B cell (primary cell): ENCODE measurements around the gene ACOT11. TPM values are rescaled to one million over a fixed set of nuclear protein-coding genes. Genes with fewer than 3 reads are reported as not detected.

Experiments used
- ATAC-seq: fragments of 200-7000 bp; cut with Tn5 transposase; one replicate; pipeline ENCODE4 v1.10.0; 2021; ENCODE audit warnings: low read depth, mild to moderate bottlenecking, moderate number of reproducible peaks, moderate library complexity
- CTCF ChIA-PET: fragments of 350-600 bp; sonication (Branson Sonifier 250); formaldehyde crosslinking; loops from one replicate; lab custom pipeline; 2021; ENCODE audit warnings: antibody characterized with exemption, inconsistent platforms; lab: Charles Lee
- POLR2A ChIA-PET: fragments of 350-600 bp; sonication (Branson Sonifier 250); formaldehyde crosslinking; loops from one replicate; lab custom pipeline; 2021; ENCODE audit warnings: antibody characterized with exemption; lab: Charles Lee
- DNase-seq: peaks from one replicate; pipeline ENCODE4 v3.0.0; 2013
- H2AFZ ChIP-seq: 2 replicates; pipeline ENCODE4 v1.6.1; 2012; ENCODE audit warnings: mild to moderate bottlenecking, low read depth, low read length; ENCODE audit not compliant: insufficient read depth, poor library complexity, severe bottlenecking
- H3K27ac ChIP-seq, 2 donors: 1 replicate in 1 of 2; 2 replicates in 1 of 2; pipeline ENCODE4 v1.5.1; 2012 to 2013; ENCODE audit warnings: low read length in 2 of 2, mild to moderate bottlenecking in 2 of 2, moderate library complexity in 1 of 2
- H3K27me3 ChIP-seq, 4 experiments: fragments of 200-600 bp in 1 of 4; sonication (generic) in 1 of 4; replicated peaks in 1 of 4; 1 replicate in 2 of 4; 2 replicates in 2 of 4; pipeline versions ENCODE4 v1.6.1 to v1.7.0; 2013 to 2016; ENCODE audit warnings: low read length in 3 of 4, mild to moderate bottlenecking in 2 of 4, mixed read lengths in 1 of 4, moderate library complexity in 1 of 4; ENCODE audit not compliant: insufficient read depth in 4 of 4, control insufficient read depth in 3 of 4; ENCODE audit errors: control extremely low read depth in 1 of 4
- H3K36me3 ChIP-seq, 2 experiments: replicated peaks in 1 of 2; 1 replicate in 1 of 2; 2 replicates in 1 of 2; pipeline versions ENCODE4 v1.6.1 to v1.7.1; 2013; ENCODE audit warnings: low read length in 1 of 2; ENCODE audit not compliant: insufficient read depth in 2 of 2, control insufficient read depth in 1 of 2; ENCODE audit errors: control extremely low read depth in 1 of 2, extremely low read depth in 1 of 2
- H3K4me1 ChIP-seq, 2 donors: fragments of 200-600 bp in 1 of 2; sonication (generic) in 1 of 2; 1 replicate in 1 of 2; 2 replicates in 1 of 2; pipeline versions ENCODE4 v1.5.1 to v1.6.1; 2013 to 2017; ENCODE audit warnings: low read length in 2 of 2; ENCODE audit not compliant: control insufficient read depth in 2 of 2, insufficient read depth in 2 of 2
- H3K4me2 ChIP-seq: replicated peaks from 2 replicates; pipeline ENCODE3; 2012; ENCODE audit warnings: mild to moderate bottlenecking, low read depth, low read length; ENCODE audit not compliant: poor library complexity, severe bottlenecking
- H3K4me3 ChIP-seq, 5 experiments: fragments of 200-600 bp in 1 of 5; sonication (generic) in 1 of 5; 1 replicate in 3 of 5; 2 replicates in 2 of 5; pipeline versions ENCODE4 v1.5.1 to v1.7.0; 2011 to 2016; ENCODE audit warnings: low read length in 4 of 5, mild to moderate bottlenecking in 4 of 5, low read depth in 2 of 5, control low read depth in 1 of 5, moderate library complexity in 1 of 5; ENCODE audit not compliant: insufficient read depth in 1 of 5; ENCODE audit errors: control extremely low read depth in 1 of 5, extremely low read depth in 1 of 5
- H3K79me2 ChIP-seq: fragments of 200-600 bp; sonication (generic); one replicate; pipeline ENCODE4 v1.6.0; 2016; ENCODE audit warnings: low read length; ENCODE audit not compliant: control insufficient read depth, insufficient read depth
- H3K9ac ChIP-seq: fragments of 200-600 bp; sonication (generic); 2 replicates; pipeline ENCODE4 v1.6.1; 2017; ENCODE audit warnings: mild to moderate bottlenecking, low read length, moderate library complexity
- H3K9me3 ChIP-seq, 3 donors: one replicate each; pipeline versions ENCODE4 v1.6.1 to v1.7.1; 2013; ENCODE audit warnings: low read length in 2 of 3; ENCODE audit not compliant: control insufficient read depth in 2 of 3, insufficient read depth in 1 of 3; ENCODE audit errors: control extremely low read depth in 1 of 3
- H4K20me1 ChIP-seq: 2 replicates; pipeline ENCODE4 v1.6.0; 2012; ENCODE audit warnings: mild to moderate bottlenecking, low read length; ENCODE audit not compliant: insufficient read depth, control insufficient read depth, poor library complexity, severe bottlenecking
- H3K27ac Mint-ChIP-seq: one replicate; pipeline ENCODE4 v1.8.0; 2021; ENCODE audit warnings: mixed read lengths
- H3K27me3 Mint-ChIP-seq: one replicate; pipeline ENCODE4 v1.8.0; 2021; ENCODE audit warnings: mixed read lengths
- H3K4me1 Mint-ChIP-seq: one replicate; pipeline ENCODE4 v1.8.0; 2021; ENCODE audit warnings: mixed read lengths
- H3K4me3 Mint-ChIP-seq: one replicate; pipeline ENCODE4 v1.8.0; 2021; ENCODE audit warnings: mixed read lengths
- H3K9me3 Mint-ChIP-seq: one replicate; pipeline ENCODE4 v1.8.0; 2022; ENCODE audit warnings: mixed read lengths; ENCODE audit not compliant: insufficient read depth
- EZH2 ChIP-seq: IDR thresholded peaks from 2 replicates; pipeline ENCODE4 v1.6.1; 2012; ENCODE audit warnings: borderline replicate concordance, low read depth, mild to moderate bottlenecking, moderate library complexity, low read length; ENCODE audit not compliant: insufficient read depth, poor library complexity, severe bottlenecking
- WGBS: methylation state at CpG from one replicate; pipeline ENCODE4 v1.1.5; 2013; ENCODE audit warnings: missing lambda C conversion rate; ENCODE audit not compliant: insufficient coverage; 5-methylcytosine and 5-hydroxymethylcytosine counted together
- intact Hi-C: fragments of 100-400 bp; cut with micrococcal nuclease; formaldehyde crosslinking; loops from one replicate; pipeline ENCODE4 v1.10.0; 2022
- polyA plus RNA-seq: library from polyadenylated mRNA; depleted of rRNA; stranded (reverse); fragments of >200 nt; gene quantifications from 2 replicates; pipeline ENCODE4 v1.2.3, GENCODE V29; 2012
- total RNA-seq, 2 donors: library from RNA; stranded (reverse); fragments of 120-200 nt in 1 of 2; gene quantifications; 1 replicate in 1 of 2; 2 replicates in 1 of 2; pipeline versions ENCODE4 v1.2.3 to v1.2.4, GENCODE V29; 2013 to 2022
- TF ChIP-seq, protein P1 (sequence below): fragments of 200-600 bp; IDR thresholded peaks from one replicate; pipeline ENCODE4 v1.8.0; 2022; ENCODE audit warnings: antibody characterized with exemption, mild to moderate bottlenecking

Gene ACOT11
- total and polyA plus RNA-seq, 2 donors (not counting 1 experiment from before 2014, with no cell fraction given) = 0.03 to 0.07 TPM

- TF ChIP-seq EZH2 = no peak
- TF ChIP-seq, protein P1, sequence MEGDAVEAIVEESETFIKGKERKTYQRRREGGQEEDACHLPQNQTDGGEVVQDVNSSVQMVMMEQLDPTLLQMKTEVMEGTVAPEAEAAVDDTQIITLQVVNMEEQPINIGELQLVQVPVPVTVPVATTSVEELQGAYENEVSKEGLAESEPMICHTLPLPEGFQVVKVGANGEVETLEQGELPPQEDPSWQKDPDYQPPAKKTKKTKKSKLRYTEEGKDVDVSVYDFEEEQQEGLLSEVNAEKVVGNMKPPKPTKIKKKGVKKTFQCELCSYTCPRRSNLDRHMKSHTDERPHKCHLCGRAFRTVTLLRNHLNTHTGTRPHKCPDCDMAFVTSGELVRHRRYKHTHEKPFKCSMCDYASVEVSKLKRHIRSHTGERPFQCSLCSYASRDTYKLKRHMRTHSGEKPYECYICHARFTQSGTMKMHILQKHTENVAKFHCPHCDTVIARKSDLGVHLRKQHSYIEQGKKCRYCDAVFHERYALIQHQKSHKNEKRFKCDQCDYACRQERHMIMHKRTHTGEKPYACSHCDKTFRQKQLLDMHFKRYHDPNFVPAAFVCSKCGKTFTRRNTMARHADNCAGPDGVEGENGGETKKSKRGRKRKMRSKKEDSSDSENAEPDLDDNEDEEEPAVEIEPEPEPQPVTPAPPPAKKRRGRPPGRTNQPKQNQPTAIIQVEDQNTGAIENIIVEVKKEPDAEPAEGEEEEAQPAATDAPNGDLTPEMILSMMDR = no peak
- no peak overlapping the region for H2AFZ ChIP-seq
- H3K4me1 ChIP-seq = no peaks in the 10 kb centered on the region
- no peak overlapping the region for H3K27ac ChIP-seq
- Mint-ChIP-seq H3K27ac (no peak overlapping the region), H3K4me3 (no peak overlapping the region), H3K27me3 (no peaks in the 10 kb centered on the region), H3K4me1 (no peaks in the 10 kb centered on the region), H3K9me3 (no peaks in the 10 kb centered on the region)
- ATAC-seq = no peak
- ChIA-PET POLR2A (no interaction called here), CTCF (no interaction called here)
- H3K27me3 ChIP-seq = no peaks in the 10 kb centered on the region
- H3K4me2 ChIP-seq = no peak overlapping the region
- WGBS = 82% methylated on average over 11 of the region's 11 CpGs
- no peaks in the 10 kb centered on the region for H3K79me2 ChIP-seq
- no peak overlapping the region for H3K9ac ChIP-seq
- DNase-seq = no peak
- H3K4me3 ChIP-seq = no peak overlapping the region
- H3K9me3 ChIP-seq = no peaks in the 10 kb centered on the region
- intact Hi-C loops = no loop called here
- no peaks in the 10 kb centered on the region for H3K36me3 ChIP-seq
- no peaks in the 10 kb centered on the region for H4K20me1 ChIP-seq
Observed at GRCh38 chr1:54580856-54581550, 33.0 kb downstream of the ACOT11 start.

- ATAC-seq = no peak
- Mint-ChIP-seq H3K27me3 (no peaks in the 10 kb centered on the region), H3K4me1 (no peaks in the 10 kb centered on the region), H3K4me3 (no peak overlapping the region), H3K27ac (no peak overlapping the region), H3K9me3 (no peaks in the 10 kb centered on the region)
- Histone ChIP-seq H2AFZ (no peak overlapping the region), H3K4me3 (no peak overlapping the region), H3K9me3 (no peaks in the 10 kb centered on the region), H3K27me3 (no peaks in the 10 kb centered on the region), H3K4me1 (no peaks in the 10 kb centered on the region), H3K36me3 (no peaks in the 10 kb centered on the region), H3K27ac (no peak overlapping the region), H3K4me2 (no peak overlapping the region), H4K20me1 (no peaks in the 10 kb centered on the region), H3K79me2 (no peaks in the 10 kb centered on the region), H3K9ac (no peak overlapping the region)
- DNase-seq = no peak
- CTCF ChIA-PET = no interaction called here
- WGBS = 90% methylated on average over 5 of the region's 5 CpGs
- POLR2A ChIA-PET = no interaction called here
- no peak for TF ChIP-seq EZH2
- intact Hi-C loops = no loop called here
Observed at GRCh38 chr1:54581621-54582035, 33.6 kb downstream of the ACOT11 start.
